HepG2 (cell line): ENCODE data around the gene SEMA3G. TPM values are rescaled to one million over a fixed set of nuclear protein-coding genes. Genes with fewer than 3 reads are reported as not detected.

Experiments
- ASH2L ChIP-seq: fragments of 300-600, 200-600 bp; sonication (generic); IDR thresholded peaks from 2 replicates; pipeline ENCODE4 v1.7.0; 2017; ENCODE audit warnings: low read depth, mild to moderate bottlenecking, moderate library complexity, mixed read lengths, low read length; ENCODE audit not compliant: insufficient read length
- CC2D1A ChIP-seq: sonication (generic); formaldehyde crosslinking; IDR thresholded peaks from 2 replicates; pipeline ENCODE4 v1.8.1; 2023; ENCODE audit warnings: mild to moderate bottlenecking, missing genetic modification reagents
- ETV6 ChIP-seq: sonication (generic); formaldehyde crosslinking; conservative IDR thresholded peaks from 2 replicates; pipeline ENCODE4 v1.4.0; 2020; ENCODE audit warnings: missing genetic modification reagents
- FOXA1 ChIP-seq, 2 experiments: fragments of 450-650 bp in 1 of 2; sonication (generic) in 1 of 2; formaldehyde crosslinking in 1 of 2; IDR thresholded peaks; 2 replicates each; pipeline versions ENCODE4 v1.4.0 to v1.6.1; 2016 to 2020; ENCODE audit warnings: missing genetic modification reagents in 1 of 2
- FOXK2 ChIP-seq: fragments of 450-650 bp; IDR thresholded peaks from 2 replicates; pipeline ENCODE4 v1.6.1; 2016
- IRX3 ChIP-seq: sonication (generic); formaldehyde crosslinking; IDR thresholded peaks from 2 replicates; pipeline ENCODE4 v1.8.1; 2023; ENCODE audit warnings: mild to moderate bottlenecking, low read depth, missing genetic modification reagents, borderline replicate concordance
- KDM5A ChIP-seq: fragments of 200-600 bp; sonication (generic); IDR thresholded peaks from 2 replicates; pipeline ENCODE4 v1.7.0; 2018; ENCODE audit warnings: antibody characterized with exemption, mild to moderate bottlenecking, low read length, borderline replicate concordance
- NFYB ChIP-seq: sonication (generic); formaldehyde crosslinking; IDR thresholded peaks from 2 replicates; pipeline ENCODE4 v1.4.0; 2020; ENCODE audit warnings: missing genetic modification reagents
- PAXIP1 ChIP-seq: sonication (generic); formaldehyde crosslinking; conservative IDR thresholded peaks from 2 replicates; pipeline ENCODE4 v1.4.0; 2020; ENCODE audit warnings: mild to moderate bottlenecking, missing genetic modification reagents, moderate library complexity
- ZFX ChIP-seq: sonication (generic); formaldehyde crosslinking; IDR thresholded peaks from 2 replicates; pipeline ENCODE4 v1.4.0; 2020; ENCODE audit warnings: mild to moderate bottlenecking, low read depth, missing genetic modification reagents, moderate library complexity
- ZNF720 ChIP-seq: sonication (generic); formaldehyde crosslinking; IDR thresholded peaks from 2 replicates; pipeline ENCODE4 v1.4.0; 2020; ENCODE audit warnings: missing genetic modification reagents
- ZNF747 ChIP-seq: sonication (generic); formaldehyde crosslinking; IDR thresholded peaks from 2 replicates; pipeline ENCODE4 v1.8.1; 2023; ENCODE audit warnings: missing genetic modification reagents, mild to moderate bottlenecking, borderline replicate concordance
- polyA plus RNA-seq, 8 experiments: library from polyadenylated mRNA; depleted of rRNA in 3 of 8; stranded (reverse) in 7 of 8; unstranded in 1 of 8; fragments of >200 nt; fragmentation: Illumina TruSeq in 4 of 8; extraction: Trizol in 4 of 8; gene quantifications; 2 replicates each; pipeline versions ENCODE4 v1.2.1 to v1.2.3, GENCODE V29; 2011 to 2016; ENCODE audit warnings: low read depth in 4 of 8, missing spikeins in 1 of 8, mixed read lengths in 1 of 8; ENCODE audit not compliant: insufficient read depth in 1 of 8
- total RNA-seq, 5 experiments: library from RNA; depleted of rRNA; stranded (reverse); fragments of >200 nt; fragmentation: Illumina TruSeq; extraction: Trizol; gene quantifications; 2 replicates each; pipeline ENCODE4 v1.2.3, GENCODE V29; 2016; ENCODE audit warnings: low read depth in 1 of 5
- TF ChIP-seq, protein P1 (sequence below): IDR thresholded peaks from 2 replicates; pipeline ENCODE4 v1.6.1; 2016; ENCODE audit warnings: low read depth, missing genetic modification reagents, missing compliant biosample characterization
- TF ChIP-seq, protein P2 (sequence below): sonication (generic); formaldehyde crosslinking; IDR thresholded peaks from 2 replicates; pipeline ENCODE4 v1.5.1; 2020; ENCODE audit warnings: missing genetic modification reagents, mild to moderate bottlenecking, borderline replicate concordance

The SEMA3G gene
- total and polyA plus RNA-seq, 2 of the 13 experiments (the other 11 are each of a cell fraction or from before 2014, with no cell fraction given): 6.1 to 8.3 TPM

- TF ChIP-seq, protein P1, sequence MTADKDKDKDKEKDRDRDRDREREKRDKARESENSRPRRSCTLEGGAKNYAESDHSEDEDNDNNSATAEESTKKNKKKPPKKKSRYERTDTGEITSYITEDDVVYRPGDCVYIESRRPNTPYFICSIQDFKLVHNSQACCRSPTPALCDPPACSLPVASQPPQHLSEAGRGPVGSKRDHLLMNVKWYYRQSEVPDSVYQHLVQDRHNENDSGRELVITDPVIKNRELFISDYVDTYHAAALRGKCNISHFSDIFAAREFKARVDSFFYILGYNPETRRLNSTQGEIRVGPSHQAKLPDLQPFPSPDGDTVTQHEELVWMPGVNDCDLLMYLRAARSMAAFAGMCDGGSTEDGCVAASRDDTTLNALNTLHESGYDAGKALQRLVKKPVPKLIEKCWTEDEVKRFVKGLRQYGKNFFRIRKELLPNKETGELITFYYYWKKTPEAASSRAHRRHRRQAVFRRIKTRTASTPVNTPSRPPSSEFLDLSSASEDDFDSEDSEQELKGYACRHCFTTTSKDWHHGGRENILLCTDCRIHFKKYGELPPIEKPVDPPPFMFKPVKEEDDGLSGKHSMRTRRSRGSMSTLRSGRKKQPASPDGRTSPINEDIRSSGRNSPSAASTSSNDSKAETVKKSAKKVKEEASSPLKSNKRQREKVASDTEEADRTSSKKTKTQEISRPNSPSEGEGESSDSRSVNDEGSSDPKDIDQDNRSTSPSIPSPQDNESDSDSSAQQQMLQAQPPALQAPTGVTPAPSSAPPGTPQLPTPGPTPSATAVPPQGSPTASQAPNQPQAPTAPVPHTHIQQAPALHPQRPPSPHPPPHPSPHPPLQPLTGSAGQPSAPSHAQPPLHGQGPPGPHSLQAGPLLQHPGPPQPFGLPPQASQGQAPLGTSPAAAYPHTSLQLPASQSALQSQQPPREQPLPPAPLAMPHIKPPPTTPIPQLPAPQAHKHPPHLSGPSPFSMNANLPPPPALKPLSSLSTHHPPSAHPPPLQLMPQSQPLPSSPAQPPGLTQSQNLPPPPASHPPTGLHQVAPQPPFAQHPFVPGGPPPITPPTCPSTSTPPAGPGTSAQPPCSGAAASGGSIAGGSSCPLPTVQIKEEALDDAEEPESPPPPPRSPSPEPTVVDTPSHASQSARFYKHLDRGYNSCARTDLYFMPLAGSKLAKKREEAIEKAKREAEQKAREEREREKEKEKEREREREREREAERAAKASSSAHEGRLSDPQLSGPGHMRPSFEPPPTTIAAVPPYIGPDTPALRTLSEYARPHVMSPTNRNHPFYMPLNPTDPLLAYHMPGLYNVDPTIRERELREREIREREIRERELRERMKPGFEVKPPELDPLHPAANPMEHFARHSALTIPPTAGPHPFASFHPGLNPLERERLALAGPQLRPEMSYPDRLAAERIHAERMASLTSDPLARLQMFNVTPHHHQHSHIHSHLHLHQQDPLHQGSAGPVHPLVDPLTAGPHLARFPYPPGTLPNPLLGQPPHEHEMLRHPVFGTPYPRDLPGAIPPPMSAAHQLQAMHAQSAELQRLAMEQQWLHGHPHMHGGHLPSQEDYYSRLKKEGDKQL: no peak
- no peak for TF ChIP-seq IRX3 (CRISPR knock-in tag)
- no peak for TF ChIP-seq ASH2L
- no peak for TF ChIP-seq FOXA1 (IDR thresholded peaks at IDR 0.05)
- no peak for TF ChIP-seq FOXA1 (CRISPR knock-in tag; IDR thresholded peaks at IDR 0.05)
- no peak for TF ChIP-seq PAXIP1 (CRISPR knock-in tag)
- no peak for TF ChIP-seq FOXK2
- TF ChIP-seq CC2D1A (CRISPR knock-in tag): no peak
- TF ChIP-seq KDM5A: no peak
- TF ChIP-seq ZNF747 (CRISPR knock-in tag): no peak
- TF ChIP-seq NFYB (CRISPR knock-in tag): no peak
- no peak for TF ChIP-seq ZFX (CRISPR knock-in tag)
- no peak for TF ChIP-seq ZNF720 (CRISPR knock-in tag)
- TF ChIP-seq ETV6 (CRISPR knock-in tag): no peak
- TF ChIP-seq, protein P2, sequence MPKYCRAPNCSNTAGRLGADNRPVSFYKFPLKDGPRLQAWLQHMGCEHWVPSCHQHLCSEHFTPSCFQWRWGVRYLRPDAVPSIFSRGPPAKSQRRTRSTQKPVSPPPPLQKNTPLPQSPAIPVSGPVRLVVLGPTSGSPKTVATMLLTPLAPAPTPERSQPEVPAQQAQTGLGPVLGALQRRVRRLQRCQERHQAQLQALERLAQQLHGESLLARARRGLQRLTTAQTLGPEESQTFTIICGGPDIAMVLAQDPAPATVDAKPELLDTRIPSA (CRISPR knock-in tag): no peak
Observed at GRCh38 chr3:52484680-52485461, 40.0 kb upstream of the SEMA3G start (continued).
